WTC11 (cell line): ENCODE measurements around the gene CLK1. TPM values are rescaled to one million over a fixed set of nuclear protein-coding genes. Genes with fewer than 3 reads are reported as not detected.

ENCODE experiments used
- ATAC-seq: fragments of 200-7000 bp; cut with Tn5 transposase; 2 replicates; pipeline ENCODE4 v1.10.0; 2021; ENCODE audit warnings: mild to moderate bottlenecking, moderate library complexity
- CTCF ChIA-PET: fragments of 300-600 bp; sonication (Branson Sonifier 250); formaldehyde crosslinking; loops from one replicate; lab custom pipeline; 2021; ENCODE audit warnings: antibody characterized with exemption; lab: Charles Lee
- POLR2A ChIA-PET: fragments of 350-600 bp; sonication (Branson Sonifier 250); formaldehyde crosslinking; loops from one replicate; lab custom pipeline; 2021; ENCODE audit warnings: antibody characterized with exemption; lab: Charles Lee
- DNase-seq: peaks from one replicate; pipeline ENCODE4 v3.0.0; 2021; ENCODE audit warnings: low spot score
- H3K27ac Mint-ChIP-seq: 2 replicates; pipeline ENCODE4 v1.8.0; 2021; ENCODE audit warnings: mixed read lengths
- H3K27me3 Mint-ChIP-seq: 2 replicates; pipeline ENCODE4 v1.8.0; 2021; ENCODE audit warnings: low read depth, mild to moderate bottlenecking, moderate library complexity, mixed read lengths
- H3K36me3 Mint-ChIP-seq: 2 replicates; pipeline ENCODE4 v1.8.0; 2021; ENCODE audit warnings: mixed read lengths
- H3K4me1 Mint-ChIP-seq: 2 replicates; pipeline ENCODE4 v1.8.0; 2022; ENCODE audit warnings: mixed read lengths
- H3K4me3 Mint-ChIP-seq: 2 replicates; pipeline ENCODE4 v1.8.0; 2021; ENCODE audit warnings: mild to moderate bottlenecking, moderate library complexity, mixed read lengths
- H3K9me3 Mint-ChIP-seq: 2 replicates; pipeline ENCODE4 v1.8.0; 2021; ENCODE audit warnings: mixed read lengths
- RORB ChIP-seq: fragments of 250-450 bp; sonication (Bioruptor Pico); IDR thresholded peaks from 2 replicates; pipeline ENCODE4 v1.9.0; 2021; ENCODE audit warnings: mild to moderate bottlenecking
- SMAD3 ChIP-seq: sonication (generic); formaldehyde crosslinking; IDR thresholded peaks from 2 replicates; pipeline ENCODE4 v1.8.0; 2022; ENCODE audit warnings: missing genetic modification reagents, mild to moderate bottlenecking, borderline replicate concordance
- ZNF263 ChIP-seq: sonication (generic); formaldehyde crosslinking; IDR thresholded peaks from 2 replicates; pipeline ENCODE4 v1.8.1; 2022; ENCODE audit warnings: low read depth, mild to moderate bottlenecking, moderate library complexity, missing genetic modification reagents
- total RNA-seq: library from RNA; stranded (reverse); gene quantifications from 3 replicates; pipeline ENCODE4 v1.2.3, GENCODE V29; 2021
- TF ChIP-seq, protein P1 (sequence below): sonication (generic); formaldehyde crosslinking; IDR thresholded peaks from 2 replicates; pipeline ENCODE4 v1.8.0; 2022; ENCODE audit warnings: missing genetic modification reagents
- TF ChIP-seq, protein P2 (sequence below): sonication (generic); formaldehyde crosslinking; conservative IDR thresholded peaks from 2 replicates; pipeline ENCODE4 v1.8.1; 2022; ENCODE audit warnings: mild to moderate bottlenecking, missing genetic modification reagents
- TF ChIP-seq, protein P3 (sequence below): sonication (generic); formaldehyde crosslinking; IDR thresholded peaks from 2 replicates; pipeline ENCODE4 v1.8.1; 2023; ENCODE audit warnings: mild to moderate bottlenecking, missing genetic modification reagents, borderline replicate concordance
- TF ChIP-seq, protein P4 (sequence below): fragments of 250-450 bp; sonication (Bioruptor Pico); IDR thresholded peaks from 2 replicates; pipeline ENCODE4 v1.8.0; 2021; ENCODE audit warnings: mild to moderate bottlenecking
- TF ChIP-seq, protein P5 (sequence below): fragments of 200-600 bp; IDR thresholded peaks from 2 replicates; pipeline ENCODE4 v1.8.0; 2022; ENCODE audit warnings: antibody characterized with exemption

Gene CLK1
- total RNA-seq, 1 experiment from 2014 or later: 25.5 TPM

DNA sequence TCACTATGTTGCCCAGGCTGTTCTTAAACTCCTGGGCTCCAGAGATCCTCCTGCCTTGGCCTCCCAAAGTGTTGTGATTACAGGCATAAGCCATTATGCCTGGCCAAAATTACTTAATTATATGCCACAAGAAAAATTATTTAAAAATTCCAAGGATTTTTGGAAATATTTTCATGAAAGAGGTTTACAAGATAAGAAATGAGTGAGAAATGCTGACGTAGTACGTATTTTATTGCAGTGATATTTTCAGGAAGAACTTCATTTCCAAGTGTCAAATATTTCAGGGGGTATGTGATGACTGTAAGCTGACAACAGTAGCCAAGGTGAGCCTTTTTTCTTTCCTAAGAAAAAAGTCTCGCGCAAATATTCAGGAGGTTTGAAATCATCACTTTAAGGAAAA is 45.5 kb upstream of the CLK1 start (continued):
- TF ChIP-seq, protein P1, sequence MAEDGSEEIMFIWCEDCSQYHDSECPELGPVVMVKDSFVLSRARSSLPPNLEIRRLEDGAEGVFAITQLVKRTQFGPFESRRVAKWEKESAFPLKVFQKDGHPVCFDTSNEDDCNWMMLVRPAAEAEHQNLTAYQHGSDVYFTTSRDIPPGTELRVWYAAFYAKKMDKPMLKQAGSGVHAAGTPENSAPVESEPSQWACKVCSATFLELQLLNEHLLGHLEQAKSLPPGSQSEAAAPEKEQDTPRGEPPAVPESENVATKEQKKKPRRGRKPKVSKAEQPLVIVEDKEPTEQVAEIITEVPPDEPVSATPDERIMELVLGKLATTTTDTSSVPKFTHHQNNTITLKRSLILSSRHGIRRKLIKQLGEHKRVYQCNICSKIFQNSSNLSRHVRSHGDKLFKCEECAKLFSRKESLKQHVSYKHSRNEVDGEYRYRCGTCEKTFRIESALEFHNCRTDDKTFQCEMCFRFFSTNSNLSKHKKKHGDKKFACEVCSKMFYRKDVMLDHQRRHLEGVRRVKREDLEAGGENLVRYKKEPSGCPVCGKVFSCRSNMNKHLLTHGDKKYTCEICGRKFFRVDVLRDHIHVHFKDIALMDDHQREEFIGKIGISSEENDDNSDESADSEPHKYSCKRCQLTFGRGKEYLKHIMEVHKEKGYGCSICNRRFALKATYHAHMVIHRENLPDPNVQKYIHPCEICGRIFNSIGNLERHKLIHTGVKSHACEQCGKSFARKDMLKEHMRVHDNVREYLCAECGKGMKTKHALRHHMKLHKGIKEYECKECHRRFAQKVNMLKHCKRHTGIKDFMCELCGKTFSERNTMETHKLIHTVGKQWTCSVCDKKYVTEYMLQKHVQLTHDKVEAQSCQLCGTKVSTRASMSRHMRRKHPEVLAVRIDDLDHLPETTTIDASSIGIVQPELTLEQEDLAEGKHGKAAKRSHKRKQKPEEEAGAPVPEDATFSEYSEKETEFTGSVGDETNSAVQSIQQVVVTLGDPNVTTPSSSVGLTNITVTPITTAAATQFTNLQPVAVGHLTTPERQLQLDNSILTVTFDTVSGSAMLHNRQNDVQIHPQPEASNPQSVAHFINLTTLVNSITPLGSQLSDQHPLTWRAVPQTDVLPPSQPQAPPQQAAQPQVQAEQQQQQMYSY (CRISPR knock-in tag): no peak
- TF ChIP-seq RORB (CRISPR knock-in tag): no peak
- TF ChIP-seq, protein P2, sequence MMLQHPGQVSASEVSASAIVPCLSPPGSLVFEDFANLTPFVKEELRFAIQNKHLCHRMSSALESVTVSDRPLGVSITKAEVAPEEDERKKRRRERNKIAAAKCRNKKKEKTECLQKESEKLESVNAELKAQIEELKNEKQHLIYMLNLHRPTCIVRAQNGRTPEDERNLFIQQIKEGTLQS (CRISPR knock-in tag): no peak
- TF ChIP-seq SMAD3 (CRISPR knock-in tag): no peak
- TF ChIP-seq ZNF263 (CRISPR knock-in tag): no peak
- TF ChIP-seq, protein P3, sequence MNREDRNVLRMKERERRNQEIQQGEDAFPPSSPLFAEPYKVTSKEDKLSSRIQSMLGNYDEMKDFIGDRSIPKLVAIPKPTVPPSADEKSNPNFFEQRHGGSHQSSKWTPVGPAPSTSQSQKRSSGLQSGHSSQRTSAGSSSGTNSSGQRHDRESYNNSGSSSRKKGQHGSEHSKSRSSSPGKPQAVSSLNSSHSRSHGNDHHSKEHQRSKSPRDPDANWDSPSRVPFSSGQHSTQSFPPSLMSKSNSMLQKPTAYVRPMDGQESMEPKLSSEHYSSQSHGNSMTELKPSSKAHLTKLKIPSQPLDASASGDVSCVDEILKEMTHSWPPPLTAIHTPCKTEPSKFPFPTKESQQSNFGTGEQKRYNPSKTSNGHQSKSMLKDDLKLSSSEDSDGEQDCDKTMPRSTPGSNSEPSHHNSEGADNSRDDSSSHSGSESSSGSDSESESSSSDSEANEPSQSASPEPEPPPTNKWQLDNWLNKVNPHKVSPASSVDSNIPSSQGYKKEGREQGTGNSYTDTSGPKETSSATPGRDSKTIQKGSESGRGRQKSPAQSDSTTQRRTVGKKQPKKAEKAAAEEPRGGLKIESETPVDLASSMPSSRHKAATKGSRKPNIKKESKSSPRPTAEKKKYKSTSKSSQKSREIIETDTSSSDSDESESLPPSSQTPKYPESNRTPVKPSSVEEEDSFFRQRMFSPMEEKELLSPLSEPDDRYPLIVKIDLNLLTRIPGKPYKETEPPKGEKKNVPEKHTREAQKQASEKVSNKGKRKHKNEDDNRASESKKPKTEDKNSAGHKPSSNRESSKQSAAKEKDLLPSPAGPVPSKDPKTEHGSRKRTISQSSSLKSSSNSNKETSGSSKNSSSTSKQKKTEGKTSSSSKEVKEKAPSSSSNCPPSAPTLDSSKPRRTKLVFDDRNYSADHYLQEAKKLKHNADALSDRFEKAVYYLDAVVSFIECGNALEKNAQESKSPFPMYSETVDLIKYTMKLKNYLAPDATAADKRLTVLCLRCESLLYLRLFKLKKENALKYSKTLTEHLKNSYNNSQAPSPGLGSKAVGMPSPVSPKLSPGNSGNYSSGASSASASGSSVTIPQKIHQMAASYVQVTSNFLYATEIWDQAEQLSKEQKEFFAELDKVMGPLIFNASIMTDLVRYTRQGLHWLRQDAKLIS (CRISPR knock-in tag): no peak
- TF ChIP-seq, all 79 proteins: peak for 0

DNA sequence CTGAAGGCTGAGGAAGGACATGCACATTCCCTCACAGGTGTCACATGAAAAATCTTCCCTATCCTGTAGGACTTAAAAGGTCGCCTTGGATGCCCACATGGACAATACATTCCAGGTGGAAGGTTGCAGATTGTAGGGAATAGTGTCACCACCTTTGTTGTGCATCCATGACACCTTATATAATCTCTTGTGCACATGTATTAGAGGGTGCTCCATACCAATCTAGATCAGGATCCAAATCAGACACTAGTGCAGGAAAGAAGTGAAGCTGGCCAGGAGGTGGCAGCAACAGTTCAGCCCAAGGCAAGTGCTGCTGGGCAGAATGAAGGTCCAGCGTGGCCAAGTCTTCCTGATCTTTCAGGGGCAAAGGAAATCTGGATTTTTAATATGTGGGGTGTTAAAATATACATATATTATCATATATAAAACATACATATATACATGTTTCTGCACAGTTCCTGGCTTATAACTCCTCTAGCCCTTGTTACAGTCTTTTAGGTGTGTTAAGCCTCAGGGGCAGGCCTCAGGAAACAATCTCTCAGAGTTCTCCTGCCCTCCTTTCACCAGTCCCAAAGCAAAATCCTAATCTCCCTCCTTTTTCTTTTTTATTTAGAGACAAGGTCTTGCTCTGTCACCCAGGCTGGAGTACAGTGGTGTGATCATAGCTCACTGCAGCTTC is 41.3 kb upstream of the CLK1 start:
- Mint-ChIP-seq H3K27me3 (no peaks in the 10 kb centered on the region), H3K4me1 (no peaks in the 10 kb centered on the region), H3K9me3 (no peaks in the 10 kb centered on the region), H3K36me3 (peaks cover 37% of the 10 kb centered on the region), H3K4me3 (no peak overlapping the region), H3K27ac (no peak overlapping the region)
- POLR2A ChIA-PET: interaction anchor here (0.6 to 0.7 kb wide), 3 partner anchors 28 to 740 kb away, joined by 3 to 12 read pairs (median 3); no protein-coding TSS in a partner anchor
- CTCF ChIA-PET: interaction anchor here (0.6 to 3.4 kb wide), 15 partner anchors 8 to 1166 kb away, joined by 3 to 19 read pairs (median 4); partner anchors contain the start of genes CASP10, NIF3L1, ORC2 and PPIL3
- DNase-seq: peak; percentile 72
- ATAC-seq: peak; percentile 69
- TF ChIP-seq, protein P2 (CRISPR knock-in tag): no peak

DNA sequence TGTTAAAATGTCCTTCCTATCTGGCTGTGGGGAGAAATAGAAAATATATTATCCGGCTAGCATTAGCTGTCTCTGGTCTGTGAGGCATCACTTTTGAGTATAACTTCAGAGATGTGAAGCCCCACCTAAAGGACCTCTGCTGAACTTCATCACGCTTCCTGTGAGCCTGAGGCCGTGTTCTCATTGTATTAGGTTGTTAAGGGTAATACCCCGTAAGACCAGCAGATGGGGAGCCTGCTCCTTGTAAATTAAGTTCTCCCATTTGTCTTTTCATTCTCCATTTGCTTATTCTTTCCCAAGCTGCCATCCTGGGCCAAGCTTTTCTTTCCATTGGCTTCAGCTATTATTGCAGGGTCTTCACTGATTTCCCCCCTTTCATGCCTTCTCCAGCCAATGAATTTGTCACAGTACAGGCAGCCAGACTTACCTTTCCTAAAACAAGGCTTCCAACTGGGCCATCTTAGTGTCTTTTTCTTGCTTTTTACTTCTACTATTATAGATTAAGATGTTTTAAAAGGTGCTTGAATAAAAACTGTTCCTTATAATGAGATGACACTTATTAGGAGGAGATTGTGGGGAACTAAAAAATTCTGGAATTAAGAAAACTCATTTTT is 37.1 kb upstream of the CLK1 start:
- DNase-seq (peak; percentile 61), ATAC-seq (peak; percentile 98)
- Mint-ChIP-seq H3K4me1 (no peaks in the 10 kb centered on the region), H3K9me3 (no peaks in the 10 kb centered on the region), H3K4me3 (no peak overlapping the region), H3K27ac (peak overlapping the region; percentile 64; the same call in 1 of the 2 replicates)
- POLR2A ChIA-PET: interaction anchor here (0.9 kb wide), 1 partner anchor 12 kb away, joined by 5 read pairs; the partner anchor contains the start of genes NIF3L1 and PPIL3
- CTCF ChIA-PET: interaction anchor here (0.6 to 1.5 kb wide), 19 partner anchors 9 to 332 kb away, joined by 3 to 13 read pairs (median 4); partner anchors contain the start of genes CLK1, NIF3L1 and PPIL3
- TF ChIP-seq, protein P4, sequence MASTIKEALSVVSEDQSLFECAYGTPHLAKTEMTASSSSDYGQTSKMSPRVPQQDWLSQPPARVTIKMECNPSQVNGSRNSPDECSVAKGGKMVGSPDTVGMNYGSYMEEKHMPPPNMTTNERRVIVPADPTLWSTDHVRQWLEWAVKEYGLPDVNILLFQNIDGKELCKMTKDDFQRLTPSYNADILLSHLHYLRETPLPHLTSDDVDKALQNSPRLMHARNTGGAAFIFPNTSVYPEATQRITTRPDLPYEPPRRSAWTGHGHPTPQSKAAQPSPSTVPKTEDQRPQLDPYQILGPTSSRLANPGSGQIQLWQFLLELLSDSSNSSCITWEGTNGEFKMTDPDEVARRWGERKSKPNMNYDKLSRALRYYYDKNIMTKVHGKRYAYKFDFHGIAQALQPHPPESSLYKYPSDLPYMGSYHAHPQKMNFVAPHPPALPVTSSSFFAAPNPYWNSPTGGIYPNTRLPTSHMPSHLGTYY (CRISPR knock-in tag): no peak
- TF ChIP-seq, protein P1 (CRISPR knock-in tag): no peak
- TF ChIP-seq, protein P5, sequence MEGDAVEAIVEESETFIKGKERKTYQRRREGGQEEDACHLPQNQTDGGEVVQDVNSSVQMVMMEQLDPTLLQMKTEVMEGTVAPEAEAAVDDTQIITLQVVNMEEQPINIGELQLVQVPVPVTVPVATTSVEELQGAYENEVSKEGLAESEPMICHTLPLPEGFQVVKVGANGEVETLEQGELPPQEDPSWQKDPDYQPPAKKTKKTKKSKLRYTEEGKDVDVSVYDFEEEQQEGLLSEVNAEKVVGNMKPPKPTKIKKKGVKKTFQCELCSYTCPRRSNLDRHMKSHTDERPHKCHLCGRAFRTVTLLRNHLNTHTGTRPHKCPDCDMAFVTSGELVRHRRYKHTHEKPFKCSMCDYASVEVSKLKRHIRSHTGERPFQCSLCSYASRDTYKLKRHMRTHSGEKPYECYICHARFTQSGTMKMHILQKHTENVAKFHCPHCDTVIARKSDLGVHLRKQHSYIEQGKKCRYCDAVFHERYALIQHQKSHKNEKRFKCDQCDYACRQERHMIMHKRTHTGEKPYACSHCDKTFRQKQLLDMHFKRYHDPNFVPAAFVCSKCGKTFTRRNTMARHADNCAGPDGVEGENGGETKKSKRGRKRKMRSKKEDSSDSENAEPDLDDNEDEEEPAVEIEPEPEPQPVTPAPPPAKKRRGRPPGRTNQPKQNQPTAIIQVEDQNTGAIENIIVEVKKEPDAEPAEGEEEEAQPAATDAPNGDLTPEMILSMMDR: peak; percentile 64
- TF ChIP-seq, all 79 proteins: peak for 1
- Mint-ChIP-seq H3K36me3 (peaks cover 60% of the 10 kb centered on the region), H3K27me3 (no peaks in the 10 kb centered on the region)
